ENCODE measurements around the gene CST1. TPM values are rescaled to one million over a fixed set of nuclear protein-coding genes. Genes with fewer than 3 reads are reported as not detected.

CST1 gene
- total RNA-seq, 6 donors from 2014 or later, result not detected

DNA sequence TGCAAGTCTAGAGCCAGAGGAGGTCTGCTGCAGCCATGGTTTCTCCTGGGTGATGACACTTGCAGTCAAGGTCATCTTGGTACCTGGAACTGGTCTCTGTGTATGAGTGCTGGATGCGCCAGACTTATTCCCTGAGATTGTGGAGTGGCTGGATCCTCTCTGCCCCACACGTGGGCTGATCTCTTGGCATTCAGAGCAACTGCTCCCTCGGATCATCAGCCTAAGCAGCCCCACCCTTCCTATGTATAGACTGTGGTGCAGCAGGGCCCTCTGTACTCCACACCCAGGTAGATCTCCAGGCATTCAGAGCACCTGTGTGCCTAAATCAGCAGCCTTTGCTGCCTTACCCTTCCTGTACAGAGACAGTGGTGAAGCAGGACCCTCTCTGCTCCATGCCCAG, 49.8 kb downstream of the CST1 start:
- Histone ChIP-seq H3K27me3 (no peaks in the 10 kb centered on the region), H3K4me3 (no peak overlapping the region), H3K27ac (no peak overlapping the region), H3K36me3 (no peaks in the 10 kb centered on the region), H3K4me1 (no peaks in the 10 kb centered on the region), H3K9me3 (no peaks in the 10 kb centered on the region)
- DNase-seq (no peak), ATAC-seq (ENCODE audit: low FRiP score in 2 of 2) (peak in 1 of 2 donors; percentile 28)
- WGBS, 2 donors, result 78 to 94% methylated on average over 2 to 3 of the region's 3 CpGs
- TF ChIP-seq CTCF (IDR thresholded peaks at IDR 0.05) (no peak), POLR2AphosphoS5 (IDR thresholded peaks at IDR 0.05) (no peak), EP300 (IDR thresholded peaks at IDR 0.05) (no peak), POLR2A (IDR thresholded peaks at IDR 0.05) (no peak)

GRCh38 chr20:23697947-23698346, 52.8 kb downstream of the CST1 start:
- Histone ChIP-seq H3K27me3 (no peaks in the 10 kb centered on the region), H3K36me3 (no peaks in the 10 kb centered on the region), H3K27ac (no peak overlapping the region), H3K4me1 (peaks cover 0 to 7% (median 3%) of the 10 kb centered on the region in 4 donors), H3K4me3 (no peak overlapping the region), H3K9me3 (no peaks in the 10 kb centered on the region)
- TF ChIP-seq POLR2A (IDR thresholded peaks at IDR 0.05) (no peak), CTCF (IDR thresholded peaks at IDR 0.05) (no peak), EP300 (IDR thresholded peaks at IDR 0.05) (no peak), POLR2AphosphoS5 (IDR thresholded peaks at IDR 0.05) (no peak)
- no peak for ATAC-seq (ENCODE audit: low FRiP score in 2 of 2)
- WGBS, 2 donors, result 0 to 28% methylated on average over 1 of the region's 1 CpG
- DNase-seq, result no peak

Small RNA genes lying within 50 kb of the gene (small RNA-seq; reads per million reads assigned to genes)
- gene CST2P1, result 0 reads per million in 4 donors

Other genes starting within 250 kb of the CST1 start
- gene CST9L, start 182.5 kb downstream of the CST1 start, total RNA-seq, result not detected
- not detected for gene CST9, start 145.0 kb downstream of the CST1 start, total RNA-seq
- 1,000 to 10,000 TPM in 3 of 6 donors, 100 to 1,000 TPM in 3; 201 to 1,402 (median 970) TPM for gene CST3, start 113.0 kb downstream of the CST1 start, total RNA-seq
- gene CST4, start 61.9 kb downstream of the CST1 start, total RNA-seq, result not detected
- under 1 TPM in 3 of 6 donors, not detected in 3; 0.29 to 0.98 (median 0.47) TPM for gene CST2, start 75.8 kb upstream of the CST1 start, total RNA-seq
- gene CST5, start 128.8 kb upstream of the CST1 start, total RNA-seq, result 1 to 10 TPM in 2 of 6 donors, under 1 TPM in 1, not detected in 3; 0.81 to 1.7 (median 1.1) TPM
- gene GGTLC1, start 237.8 kb upstream of the CST1 start, total RNA-seq, result 10 to 100 TPM; 23.0 to 94.7 (median 75.7) TPM

Data from upper lobe of left lung (tissue), 6 donors.